Measurements from ENCODE around the gene TOPBP1. TPM values are rescaled to one million over a fixed set of nuclear protein-coding genes. Genes with fewer than 3 reads are reported as not detected.

The TOPBP1 gene
- total RNA-seq, 1 donor from 2014 or later, result 18.1 TPM

DNA sequence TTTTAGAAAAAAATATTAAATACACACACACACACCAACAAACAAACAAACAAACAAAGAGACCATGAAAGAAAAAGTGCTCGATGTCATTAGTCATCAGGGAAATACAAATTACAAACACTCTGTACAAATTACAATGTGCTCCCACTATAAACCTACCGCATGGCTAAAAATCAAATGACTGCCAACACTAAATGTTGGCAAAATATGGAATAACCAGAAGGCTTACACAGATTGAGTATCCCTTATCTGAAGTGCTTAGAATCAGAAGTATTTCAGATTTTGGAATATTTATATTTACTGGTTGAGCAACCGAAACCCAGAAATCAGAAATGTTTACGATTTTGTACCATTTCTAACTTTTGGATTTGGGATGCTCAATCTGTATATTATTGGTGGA, 54.8 kb downstream of the TOPBP1 start:
- Mint-ChIP-seq H3K36me3 (ENCODE audit: low read depth) (peaks cover 4% of the 10 kb centered on the region), H3K9me3 (ENCODE audit: low read depth) (no peaks in the 10 kb centered on the region), H3K4me3 (ENCODE audit: unreplicated experiment) (no peak overlapping the region), H3K27me3 (ENCODE audit: low read depth) (no peaks in the 10 kb centered on the region), H3K27ac (ENCODE audit: unreplicated experiment) (no peak overlapping the region), H3K4me1 (ENCODE audit: low read depth) (peaks cover 8% of the 10 kb centered on the region)
- TF ChIP-seq, protein P1, sequence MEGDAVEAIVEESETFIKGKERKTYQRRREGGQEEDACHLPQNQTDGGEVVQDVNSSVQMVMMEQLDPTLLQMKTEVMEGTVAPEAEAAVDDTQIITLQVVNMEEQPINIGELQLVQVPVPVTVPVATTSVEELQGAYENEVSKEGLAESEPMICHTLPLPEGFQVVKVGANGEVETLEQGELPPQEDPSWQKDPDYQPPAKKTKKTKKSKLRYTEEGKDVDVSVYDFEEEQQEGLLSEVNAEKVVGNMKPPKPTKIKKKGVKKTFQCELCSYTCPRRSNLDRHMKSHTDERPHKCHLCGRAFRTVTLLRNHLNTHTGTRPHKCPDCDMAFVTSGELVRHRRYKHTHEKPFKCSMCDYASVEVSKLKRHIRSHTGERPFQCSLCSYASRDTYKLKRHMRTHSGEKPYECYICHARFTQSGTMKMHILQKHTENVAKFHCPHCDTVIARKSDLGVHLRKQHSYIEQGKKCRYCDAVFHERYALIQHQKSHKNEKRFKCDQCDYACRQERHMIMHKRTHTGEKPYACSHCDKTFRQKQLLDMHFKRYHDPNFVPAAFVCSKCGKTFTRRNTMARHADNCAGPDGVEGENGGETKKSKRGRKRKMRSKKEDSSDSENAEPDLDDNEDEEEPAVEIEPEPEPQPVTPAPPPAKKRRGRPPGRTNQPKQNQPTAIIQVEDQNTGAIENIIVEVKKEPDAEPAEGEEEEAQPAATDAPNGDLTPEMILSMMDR (IDR thresholded peaks at IDR 0.05), result no peak
- no peak for DNase-seq (ENCODE audit: low spot score)

DNA sequence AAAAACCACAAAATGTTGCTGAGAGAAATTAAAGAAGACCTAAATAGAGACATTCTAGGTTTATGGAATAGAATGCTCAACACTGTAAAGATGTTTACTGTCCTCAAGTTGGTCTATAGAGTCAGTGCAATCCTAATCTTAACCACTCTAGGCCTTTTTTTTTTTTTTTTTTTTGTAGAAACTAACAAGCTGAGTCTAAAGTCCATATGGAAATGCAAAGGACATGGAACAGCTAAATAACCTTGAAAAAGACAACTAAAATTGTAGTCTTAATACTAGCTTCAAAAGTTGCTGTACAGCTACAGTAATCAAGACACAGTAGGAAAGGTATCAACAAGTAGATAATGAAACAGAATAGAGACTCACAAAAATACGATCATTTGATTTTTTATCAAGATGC, 55.4 kb downstream of the TOPBP1 start:
- Mint-ChIP-seq H3K4me1 (ENCODE audit: low read depth) (peaks cover 8% of the 10 kb centered on the region), H3K27ac (ENCODE audit: unreplicated experiment) (no peak overlapping the region), H3K9me3 (ENCODE audit: low read depth) (no peaks in the 10 kb centered on the region), H3K27me3 (ENCODE audit: low read depth) (no peaks in the 10 kb centered on the region), H3K4me3 (ENCODE audit: unreplicated experiment) (no peak overlapping the region), H3K36me3 (ENCODE audit: low read depth) (peaks cover 4% of the 10 kb centered on the region)
- no peak for DNase-seq (ENCODE audit: low spot score)
- TF ChIP-seq, protein P1 (IDR thresholded peaks at IDR 0.05), result no peak

- Mint-ChIP-seq H3K36me3 (ENCODE audit: low read depth) (peaks cover 1% of the 10 kb centered on the region), H3K4me1 (ENCODE audit: low read depth) (peaks cover 4% of the 10 kb centered on the region), H3K9me3 (ENCODE audit: low read depth) (no peaks in the 10 kb centered on the region), H3K27me3 (ENCODE audit: low read depth) (no peaks in the 10 kb centered on the region), H3K27ac (ENCODE audit: unreplicated experiment) (no peak overlapping the region), H3K4me3 (ENCODE audit: unreplicated experiment) (no peak overlapping the region)
- TF ChIP-seq, protein P1 (IDR thresholded peaks at IDR 0.05), result no peak
- DNase-seq (ENCODE audit: low spot score), result no peak
Observed at GRCh38 chr3:133600572-133601081, 61.1 kb downstream of the TOPBP1 start.

- Mint-ChIP-seq H3K36me3 (ENCODE audit: low read depth) (no peaks in the 10 kb centered on the region), H3K27ac (ENCODE audit: unreplicated experiment) (no peak overlapping the region), H3K9me3 (ENCODE audit: low read depth) (no peaks in the 10 kb centered on the region), H3K27me3 (ENCODE audit: low read depth) (no peaks in the 10 kb centered on the region), H3K4me3 (ENCODE audit: unreplicated experiment) (no peak overlapping the region), H3K4me1 (ENCODE audit: low read depth) (peaks cover 15% of the 10 kb centered on the region)
- TF ChIP-seq, protein P1 (IDR thresholded peaks at IDR 0.05), result no peak
- DNase-seq (ENCODE audit: low spot score), result no peak
Observed at GRCh38 chr3:133599280-133599679, 62.5 kb downstream of the TOPBP1 start.

- no peak for DNase-seq (ENCODE audit: low spot score)
- Mint-ChIP-seq H3K27ac (ENCODE audit: unreplicated experiment) (no peak overlapping the region), H3K27me3 (ENCODE audit: low read depth) (no peaks in the 10 kb centered on the region)
Observed at GRCh38 chr3:133598405-133598804, 63.3 kb downstream of the TOPBP1 start.

More at GRCh38 chr3:133598405-133598804, 63.3 kb downstream of the TOPBP1 start:
- no peaks in the 10 kb centered on the region for H3K36me3 Mint-ChIP-seq (ENCODE audit: low read depth)
- peaks cover 15% of the 10 kb centered on the region for H3K4me1 Mint-ChIP-seq (ENCODE audit: low read depth)
- TF ChIP-seq, protein P1 (IDR thresholded peaks at IDR 0.05), result no peak
- no peak overlapping the region for H3K4me3 Mint-ChIP-seq (ENCODE audit: unreplicated experiment)
- H3K9me3 Mint-ChIP-seq (ENCODE audit: low read depth), result no peaks in the 10 kb centered on the region
